Measurements from ENCODE around the gene PPP2R2D. TPM values are rescaled to one million over a fixed set of nuclear protein-coding genes. Genes with fewer than 3 reads are reported as not detected.

PPP2R2D gene
- total and polyA plus RNA-seq, 9 donors: 26.7 to 62.9 (median 42.0) TPM

DNA sequence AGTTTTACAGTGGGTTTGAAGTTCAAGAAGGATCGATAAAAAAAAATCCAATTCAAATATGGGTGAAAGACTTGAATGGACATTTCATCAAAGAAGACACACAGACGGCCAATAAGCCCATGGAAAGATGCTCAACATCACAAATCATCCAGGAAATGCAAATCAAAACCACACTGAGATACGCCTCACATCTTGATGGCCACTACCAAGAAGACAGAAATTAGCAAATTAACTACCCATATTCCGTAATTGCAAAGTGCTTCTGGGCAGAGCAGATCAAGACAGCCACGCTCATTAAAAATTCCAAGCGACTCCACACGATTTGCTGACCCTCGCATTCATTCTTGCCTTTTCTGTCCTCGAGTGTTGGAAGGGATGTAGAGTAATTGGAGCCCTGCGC, 34.1 kb upstream of the PPP2R2D start:
- 72 to 78% (median 74%) methylated on average over 10 of the region's 10 CpGs for WGBS, 3 donors
- Histone ChIP-seq H3K4me1 (ENCODE audit: insufficient read depth) (no peaks in the 10 kb centered on the region), H3K27me3 (no peaks in the 10 kb centered on the region)

GRCh38 chr10:131868436-131868835, 32.4 kb upstream of the PPP2R2D start:
- H3K9me3 ChIP-seq: no peaks in the 10 kb centered on the region
- H3K27ac ChIP-seq: no peak overlapping the region
- no peaks in the 10 kb centered on the region for H3K4me1 ChIP-seq (ENCODE audit: insufficient read depth)
- H3K36me3 ChIP-seq: no peaks in the 10 kb centered on the region
- TF ChIP-seq CTCF (IDR thresholded peaks at IDR 0.05) (no peak), EP300 (IDR thresholded peaks at IDR 0.05) (no peak), POLR2A (IDR thresholded peaks at IDR 0.05) (no peak)
- no peaks in the 10 kb centered on the region for H3K27me3 ChIP-seq
- intact Hi-C loops (cut with DNase I): no loop called here
- H3K4me3 ChIP-seq: no peak overlapping the region
- peak in 1 of 5 donors; percentile 13 for DNase-seq
- WGBS, 3 donors: 89 to 92% (median 91%) methylated on average over 10 of the region's 10 CpGs

More for the DNA sequence above, 34.1 kb upstream of the PPP2R2D start:
- no peaks in the 10 kb centered on the region for H3K36me3 ChIP-seq
- DNase-seq: no peak
- TF ChIP-seq POLR2A (IDR thresholded peaks at IDR 0.05) (no peak), CTCF (IDR thresholded peaks at IDR 0.05) (no peak), EP300 (IDR thresholded peaks at IDR 0.05) (no peak)
- no peak overlapping the region for H3K27ac ChIP-seq
- no peak overlapping the region for H3K4me3 ChIP-seq
- intact Hi-C loops (cut with DNase I): no loop called here
- H3K9me3 ChIP-seq: no peaks in the 10 kb centered on the region

GRCh38 chr10:131869344-131869743, 31.5 kb upstream of the PPP2R2D start:
- Histone ChIP-seq H3K36me3 (no peaks in the 10 kb centered on the region), H3K27me3 (no peaks in the 10 kb centered on the region), H3K27ac (no peak overlapping the region), H3K4me1 (ENCODE audit: insufficient read depth) (no peaks in the 10 kb centered on the region), H3K9me3 (no peaks in the 10 kb centered on the region), H3K4me3 (no peak overlapping the region)
- DNase-seq: peak in 1 of 5 donors; percentile 3
- TF ChIP-seq POLR2A (IDR thresholded peaks at IDR 0.05) (no peak), EP300 (IDR thresholded peaks at IDR 0.05) (no peak), CTCF (IDR thresholded peaks at IDR 0.05) (no peak)
- WGBS, 3 donors: 93 to 96% (median 95%) methylated on average over 8 of the region's 8 CpGs
- intact Hi-C loops (cut with DNase I): no loop called here

- 82 to 84% (median 83%) methylated on average over 8 of the region's 8 CpGs for WGBS, 3 donors
- H3K27ac ChIP-seq: no peak overlapping the region
- no peaks in the 10 kb centered on the region for H3K9me3 ChIP-seq
- H3K27me3 ChIP-seq: no peaks in the 10 kb centered on the region
- peak in 1 of 5 donors; percentile 8 for DNase-seq
- H3K36me3 ChIP-seq: no peaks in the 10 kb centered on the region
- intact Hi-C loops (cut with DNase I): loop anchor here in 3 of 4 donors (10.0 kb wide), 2 partner anchors 1676 to 1686 kb away; no protein-coding TSS in a partner anchor
- H3K4me3 ChIP-seq: no peak overlapping the region
- H3K4me1 ChIP-seq (ENCODE audit: insufficient read depth): no peaks in the 10 kb centered on the region
- TF ChIP-seq EP300 (IDR thresholded peaks at IDR 0.05) (no peak), POLR2A (IDR thresholded peaks at IDR 0.05) (no peak), CTCF (IDR thresholded peaks at IDR 0.05) (no peak)
Observed at GRCh38 chr10:131870411-131870810, 30.4 kb upstream of the PPP2R2D start.
